ENCODE data around the gene ANKRD11. TPM values are rescaled to one million over a fixed set of nuclear protein-coding genes. Genes with fewer than 3 reads are reported as not detected.

Gene ANKRD11
- total and polyA plus RNA-seq, 7 experiments from 2014 or later: 8.7 to 254 (median 239) TPM

- H3K4me3 Mint-ChIP-seq: no peak overlapping the region
- Histone ChIP-seq H3K27me3 (ENCODE audit: control insufficient read depth in 2 of 2, insufficient read depth in 2 of 2, low read length in 2 of 2) (no peaks in the 10 kb centered on the region), H3K27ac (ENCODE audit: low read depth, low read length) (no peak overlapping the region), H3K9me3 (ENCODE audit: control insufficient read depth in 2 of 3, low read length in 3 of 3) (no peaks in the 10 kb centered on the region), H3K4me3 (ENCODE audit: low read length) (no peak overlapping the region), H3K36me3 (ENCODE audit: control insufficient read depth in 2 of 3, insufficient read depth in 3 of 3, low read length in 3 of 3) (peaks cover 0 to 66% (median 7%) of the 10 kb centered on the region in 3 experiments), H3K4me1 (ENCODE audit: control insufficient read depth in 2 of 2, insufficient read depth in 2 of 2, low read length in 2 of 2) (peaks cover 0 to 10% of the 10 kb centered on the region in 2 donors)
- intact Hi-C loops (cut with micrococcal nuclease): no loop called here
- CTCF ChIA-PET: interaction anchor here (0.7 to 1.6 kb wide), 3 partner anchors 21 to 177 kb away, joined by 3 to 4 read pairs (median 3); no protein-coding TSS in a partner anchor
- H3K27ac Mint-ChIP-seq: peak overlapping the region in 2 of 9 donors; percentile 9 to 33
- peaks cover 0 to 6% (median 3%) of the 10 kb centered on the region in 5 donors for H3K36me3 Mint-ChIP-seq
- ATAC-seq (no peak), DNase-seq (no peak)
- POLR2A ChIA-PET: interaction anchor here (0.8 to 0.9 kb wide), 2 partner anchors 17 to 21 kb away, joined by 3 to 4 read pairs; no protein-coding TSS in a partner anchor
- peaks cover 34 to 48% (median 36%) of the 10 kb centered on the region in 7 donors for H3K4me1 Mint-ChIP-seq
- H3K9me3 Mint-ChIP-seq: peaks cover 0 to 8% (median 0%) of the 10 kb centered on the region in 11 donors
- no peaks in the 10 kb centered on the region for H3K27me3 Mint-ChIP-seq
These were observed 196.9 kb downstream of the ANKRD11 start for GRCh38 chr16:89293276-89294143.

- DNase-seq (no peak), ATAC-seq (no peak)
- H3K27me3 ChIP-seq (ENCODE audit: control insufficient read depth in 2 of 2, insufficient read depth in 2 of 2, low read length in 2 of 2): no peaks in the 10 kb centered on the region
- peaks cover 0 to 67% (median 9%) of the 10 kb centered on the region in 3 experiments for H3K36me3 ChIP-seq (ENCODE audit: control insufficient read depth in 2 of 3, insufficient read depth in 3 of 3, low read length in 3 of 3)
- intact Hi-C loops (cut with micrococcal nuclease): no loop called here
- Mint-ChIP-seq H3K4me3 (no peak overlapping the region), H3K4me1 (peaks cover 26 to 39% (median 28%) of the 10 kb centered on the region in 7 donors), H3K36me3 (peaks cover 0 to 4% (median 1%) of the 10 kb centered on the region in 5 donors), H3K9me3 (peaks cover 0 to 6% (median 0%) of the 10 kb centered on the region in 11 donors), H3K27me3 (no peaks in the 10 kb centered on the region), H3K27ac (peak overlapping the region in 4 of 9 donors; percentile 43 to 65 (median 57))
- H3K4me3 ChIP-seq (ENCODE audit: low read length): no peak overlapping the region
- POLR2A ChIA-PET: interaction anchor here (0.9 kb wide), 1 partner anchor 18 kb away, joined by 3 read pairs; no protein-coding TSS in a partner anchor
- CTCF ChIA-PET: interaction anchor here (1.5 kb wide), 1 partner anchor 23 kb away, joined by 4 read pairs; no protein-coding TSS in a partner anchor
- H3K9me3 ChIP-seq (ENCODE audit: control insufficient read depth in 2 of 3, low read length in 3 of 3): no peaks in the 10 kb centered on the region
- peaks cover 0 to 10% of the 10 kb centered on the region in 2 donors for H3K4me1 ChIP-seq (ENCODE audit: control insufficient read depth in 2 of 2, insufficient read depth in 2 of 2, low read length in 2 of 2)
- H3K27ac ChIP-seq (ENCODE audit: low read depth, low read length): no peak overlapping the region
These were observed 197.8 kb downstream of the ANKRD11 start for GRCh38 chr16:89292443-89293078.

GRCh38 chr16:89291776-89292175, 198.6 kb downstream of the ANKRD11 start:
- POLR2A ChIA-PET: no interaction called here

GRCh38 chr16:89291363-89291762, 199.0 kb downstream of the ANKRD11 start:
- no peak overlapping the region for H3K27ac ChIP-seq (ENCODE audit: low read depth, low read length)
- peaks cover 0 to 6% (median 0%) of the 10 kb centered on the region in 11 donors for H3K9me3 Mint-ChIP-seq
- intact Hi-C loops (cut with micrococcal nuclease): no loop called here
- H3K36me3 ChIP-seq (ENCODE audit: control insufficient read depth in 2 of 3, insufficient read depth in 3 of 3, low read length in 3 of 3): peaks cover 5 to 71% (median 19%) of the 10 kb centered on the region in 3 experiments
- peaks cover 15 to 27% (median 18%) of the 10 kb centered on the region in 7 donors for H3K4me1 Mint-ChIP-seq
- no peaks in the 10 kb centered on the region for H3K27me3 Mint-ChIP-seq
- H3K4me3 Mint-ChIP-seq: no peak overlapping the region
- peaks cover 0 to 6% (median 0%) of the 10 kb centered on the region in 5 donors for H3K36me3 Mint-ChIP-seq
- H3K4me1 ChIP-seq (ENCODE audit: control insufficient read depth in 2 of 2, insufficient read depth in 2 of 2, low read length in 2 of 2): peaks cover 0 to 4% of the 10 kb centered on the region in 2 donors
- CTCF ChIA-PET: no interaction called here
- H3K27me3 ChIP-seq (ENCODE audit: control insufficient read depth in 2 of 2, insufficient read depth in 2 of 2, low read length in 2 of 2): no peaks in the 10 kb centered on the region
- DNase-seq (no peak), ATAC-seq (no peak)
- H3K27ac Mint-ChIP-seq: peak overlapping the region in 5 of 9 donors; percentile 38 to 51 (median 42)
- no peaks in the 10 kb centered on the region for H3K9me3 ChIP-seq (ENCODE audit: control insufficient read depth in 2 of 3, low read length in 3 of 3)
- POLR2A ChIA-PET: no interaction called here
- no peak overlapping the region for H3K4me3 ChIP-seq (ENCODE audit: low read length)

More at GRCh38 chr16:89291776-89292175, 198.6 kb downstream of the ANKRD11 start:
- H3K9me3 ChIP-seq (ENCODE audit: control insufficient read depth in 2 of 3, low read length in 3 of 3): no peaks in the 10 kb centered on the region
- Mint-ChIP-seq H3K27me3 (no peaks in the 10 kb centered on the region), H3K27ac (peak overlapping the region in 6 of 9 donors; percentile 38 to 65 (median 46)), H3K4me3 (no peak overlapping the region), H3K36me3 (peaks cover 0 to 4% (median 0%) of the 10 kb centered on the region in 5 donors), H3K4me1 (peaks cover 18 to 31% (median 21%) of the 10 kb centered on the region in 7 donors), H3K9me3 (peaks cover 0 to 6% (median 0%) of the 10 kb centered on the region in 11 donors)
- CTCF ChIA-PET: no interaction called here
- no peak overlapping the region for H3K4me3 ChIP-seq (ENCODE audit: low read length)
- H3K27ac ChIP-seq (ENCODE audit: low read depth, low read length): no peak overlapping the region
- no peak for ATAC-seq
- peaks cover 0 to 8% of the 10 kb centered on the region in 2 donors for H3K4me1 ChIP-seq (ENCODE audit: control insufficient read depth in 2 of 2, insufficient read depth in 2 of 2, low read length in 2 of 2)
- no peak for DNase-seq
- intact Hi-C loops (cut with micrococcal nuclease): no loop called here
- no peaks in the 10 kb centered on the region for H3K27me3 ChIP-seq (ENCODE audit: control insufficient read depth in 2 of 2, insufficient read depth in 2 of 2, low read length in 2 of 2)
- H3K36me3 ChIP-seq (ENCODE audit: control insufficient read depth in 2 of 3, insufficient read depth in 3 of 3, low read length in 3 of 3): peaks cover 5 to 67% (median 17%) of the 10 kb centered on the region in 3 experiments

DNA sequence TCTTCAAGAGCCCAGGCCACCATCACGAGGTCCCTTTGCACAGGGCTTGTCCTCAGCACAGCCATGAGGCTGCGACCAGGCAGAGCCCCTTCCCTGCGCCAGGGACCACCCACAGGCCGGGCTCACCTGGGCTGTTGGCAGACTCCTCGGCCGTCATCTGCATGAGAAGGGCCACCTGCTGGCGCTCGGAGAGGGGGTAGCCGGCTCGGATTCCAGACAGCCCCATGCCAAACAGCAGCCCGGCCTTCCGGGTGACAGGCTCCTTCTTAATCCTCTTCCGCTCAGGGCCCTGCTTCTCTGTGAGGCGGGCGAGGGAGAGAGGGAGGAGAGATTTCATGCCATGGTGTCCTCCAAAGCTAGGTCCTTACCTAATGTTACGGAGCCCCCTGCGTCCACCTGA, 199.5 kb downstream of the ANKRD11 start:
- peaks cover 10 to 22% (median 13%) of the 10 kb centered on the region in 7 donors for H3K4me1 Mint-ChIP-seq
- no peak for ATAC-seq
- no peak overlapping the region for H3K4me3 Mint-ChIP-seq
- H3K27ac Mint-ChIP-seq: peak overlapping the region in 4 of 9 donors; percentile 27 to 55 (median 46)
- DNase-seq: no peak
- no peaks in the 10 kb centered on the region for H3K9me3 ChIP-seq (ENCODE audit: control insufficient read depth in 2 of 3, low read length in 3 of 3)
- ChIA-PET POLR2A (no interaction called here), CTCF (interaction anchor here (0.6 kb wide), 1 partner anchor 76 kb away, joined by 3 read pairs; no protein-coding TSS in a partner anchor)
- H3K27me3 Mint-ChIP-seq: no peaks in the 10 kb centered on the region
- H3K36me3 ChIP-seq (ENCODE audit: control insufficient read depth in 2 of 3, insufficient read depth in 3 of 3, low read length in 3 of 3): peaks cover 5 to 76% (median 23%) of the 10 kb centered on the region in 3 experiments
- peaks cover 0 to under 1% of the 10 kb centered on the region in 2 donors for H3K4me1 ChIP-seq (ENCODE audit: control insufficient read depth in 2 of 2, insufficient read depth in 2 of 2, low read length in 2 of 2)
- H3K9me3 Mint-ChIP-seq: peaks cover 0 to 6% (median 0%) of the 10 kb centered on the region in 11 donors
- no peaks in the 10 kb centered on the region for H3K27me3 ChIP-seq (ENCODE audit: control insufficient read depth in 2 of 2, insufficient read depth in 2 of 2, low read length in 2 of 2)
- H3K36me3 Mint-ChIP-seq: peaks cover 0 to 7% (median 0%) of the 10 kb centered on the region in 5 donors
- intact Hi-C loops (cut with micrococcal nuclease): no loop called here
- H3K27ac ChIP-seq (ENCODE audit: low read depth, low read length): no peak overlapping the region
- H3K4me3 ChIP-seq (ENCODE audit: low read length): no peak overlapping the region

DNA sequence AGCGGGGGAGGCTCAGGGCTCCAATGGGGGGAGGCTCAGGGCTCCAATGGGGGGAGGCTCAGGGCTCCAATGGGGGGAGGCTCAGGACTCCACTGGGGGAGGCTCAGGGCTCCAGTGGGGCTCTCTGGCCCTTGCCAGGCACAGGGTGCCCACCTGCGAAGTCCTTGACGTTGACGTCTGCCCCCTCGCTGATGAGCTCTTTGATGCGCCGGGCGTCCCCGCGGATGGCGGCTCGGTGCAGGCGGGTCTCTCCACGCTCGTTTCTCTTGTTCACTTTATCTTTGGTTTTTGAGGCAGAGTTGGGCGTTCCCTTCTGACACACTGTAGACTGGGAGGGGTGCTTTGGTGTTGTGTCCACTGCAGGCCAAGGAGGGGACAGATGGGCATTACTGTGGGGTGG, 199.9 kb downstream of the ANKRD11 start:
- ChIA-PET POLR2A (interaction anchor here (1.1 kb wide), 1 partner anchor 273 kb away, joined by 3 read pairs; no protein-coding TSS in a partner anchor), CTCF (interaction anchor here (0.6 kb wide), 1 partner anchor 76 kb away, joined by 3 read pairs; no protein-coding TSS in a partner anchor)
- H3K9me3 ChIP-seq (ENCODE audit: control insufficient read depth in 2 of 3, low read length in 3 of 3): no peaks in the 10 kb centered on the region
- no peak overlapping the region for H3K27ac ChIP-seq (ENCODE audit: low read depth, low read length)
- H3K4me1 Mint-ChIP-seq: peaks cover 9 to 19% (median 13%) of the 10 kb centered on the region in 7 donors
- no peak overlapping the region for H3K4me3 Mint-ChIP-seq
- H3K27ac Mint-ChIP-seq: peak overlapping the region in 4 of 9 donors; percentile 8 to 55 (median 40)
- intact Hi-C loops (cut with micrococcal nuclease): no loop called here
- no peaks in the 10 kb centered on the region for H3K27me3 ChIP-seq (ENCODE audit: control insufficient read depth in 2 of 2, insufficient read depth in 2 of 2, low read length in 2 of 2)
- peaks cover 0 to 5% (median 0%) of the 10 kb centered on the region in 11 donors for H3K9me3 Mint-ChIP-seq
- no peaks in the 10 kb centered on the region for H3K4me1 ChIP-seq (ENCODE audit: control insufficient read depth in 2 of 2, insufficient read depth in 2 of 2, low read length in 2 of 2)
- peaks cover 7 to 79% (median 26%) of the 10 kb centered on the region in 3 experiments for H3K36me3 ChIP-seq (ENCODE audit: control insufficient read depth in 2 of 3, insufficient read depth in 3 of 3, low read length in 3 of 3)
- no peaks in the 10 kb centered on the region for H3K27me3 Mint-ChIP-seq
- H3K36me3 Mint-ChIP-seq: peaks cover 0 to 7% (median 0%) of the 10 kb centered on the region in 5 donors
- ATAC-seq (no peak), DNase-seq (no peak)
- no peak overlapping the region for H3K4me3 ChIP-seq (ENCODE audit: low read length)

Data from naive thymus-derived CD4-positive, alpha-beta T cell (primary cell).